Neuronal stem cell (in vitro differentiated cells): ENCODE results near the gene SLAIN1.
A peak's percentile ranks its signal among the peaks of the same experiment; 100 is the strongest.

Source experiments
- DNase-seq: peaks from one replicate; pipeline ENCODE4 v3.0.0-alpha.2; 2013; ENCODE audit warnings: low spot score
- H2AFZ ChIP-seq: one replicate; pipeline ENCODE4 v1.6.1; 2013; ENCODE audit warnings: mild to moderate bottlenecking, low read length, inconsistent platforms
- H2AK5ac ChIP-seq: 2 replicates; pipeline ENCODE4 v1.6.1; 2013; ENCODE audit warnings: low read depth, mild to moderate bottlenecking, inconsistent platforms, low read length, moderate library complexity, mixed read lengths
- H2BK120ac ChIP-seq: 2 replicates; pipeline ENCODE4 v1.6.1; 2013; ENCODE audit warnings: low read depth, mild to moderate bottlenecking, inconsistent platforms, low read length, moderate library complexity, mixed read lengths
- H2BK12ac ChIP-seq: one replicate; pipeline ENCODE4 v1.6.1; 2013; ENCODE audit warnings: low read length, inconsistent platforms
- H2BK15ac ChIP-seq: 2 replicates; pipeline ENCODE4 v1.6.1; 2013; ENCODE audit warnings: mild to moderate bottlenecking, low read length, inconsistent platforms, mixed read lengths
- H2BK5ac ChIP-seq: one replicate; pipeline ENCODE4 v1.6.1; 2013; ENCODE audit warnings: inconsistent platforms, mild to moderate bottlenecking, low read length, moderate library complexity
- H3K14ac ChIP-seq: one replicate; pipeline ENCODE4 v1.6.1; 2013; ENCODE audit warnings: low read length, inconsistent platforms
- H3K18ac ChIP-seq: 2 replicates; pipeline ENCODE4 v1.6.1; 2013; ENCODE audit warnings: low read length, inconsistent platforms
- H3K23ac ChIP-seq: 2 replicates; pipeline ENCODE4 v1.6.1; 2013; ENCODE audit warnings: low read depth, mild to moderate bottlenecking, mixed read lengths, low read length, inconsistent platforms; ENCODE audit not compliant: poor library complexity
- H3K27ac ChIP-seq: replicated peaks from 3 replicates; pipeline ENCODE4 v1.5.1; 2013; ENCODE audit warnings: low read length, inconsistent platforms
- H3K27me3 ChIP-seq, 3 experiments: 2 replicates each; pipeline ENCODE4 v1.6.1; 2013; ENCODE audit warnings: low read length in 3 of 3, mild to moderate bottlenecking in 2 of 3, inconsistent platforms in 1 of 3, low read depth in 1 of 3, mixed read lengths in 1 of 3, moderate library complexity in 1 of 3; ENCODE audit not compliant: control insufficient read depth in 3 of 3, insufficient read depth in 3 of 3
- H3K36me3 ChIP-seq, 2 donors: replicated peaks in 1 of 2; 2 replicates each; pipeline ENCODE4 v1.6.1; 2013; ENCODE audit warnings: low read length in 2 of 2; ENCODE audit not compliant: control insufficient read depth in 2 of 2, insufficient read depth in 2 of 2
- H3K4ac ChIP-seq: 2 replicates; pipeline ENCODE4 v1.6.1; 2013; ENCODE audit warnings: inconsistent platforms, mild to moderate bottlenecking, low read length, moderate library complexity
- H3K4me1 ChIP-seq, 2 donors: 1 replicate in 1 of 2; 2 replicates in 1 of 2; pipeline ENCODE4 v1.6.1; 2013; ENCODE audit warnings: low read length in 2 of 2, low read depth in 1 of 2; ENCODE audit not compliant: control insufficient read depth in 2 of 2, insufficient read depth in 1 of 2
- H3K4me2 ChIP-seq: one replicate; pipeline ENCODE4 v1.6.1; 2013; ENCODE audit warnings: mild to moderate bottlenecking, low read length, inconsistent platforms; ENCODE audit not compliant: insufficient read depth, poor library complexity, severe bottlenecking
- H3K4me3 ChIP-seq, 2 donors: 2 replicates each; pipeline ENCODE4 v1.5.1; 2013; ENCODE audit warnings: low read length in 2 of 2, mild to moderate bottlenecking in 2 of 2, inconsistent platforms in 1 of 2, moderate library complexity in 1 of 2
- H3K79me1 ChIP-seq: one replicate; pipeline ENCODE4 v1.6.1; 2013; ENCODE audit warnings: low read depth, mild to moderate bottlenecking, inconsistent platforms, low read length, moderate library complexity
- H3K9ac ChIP-seq: one replicate; pipeline ENCODE4 v1.6.1; 2013; ENCODE audit warnings: mild to moderate bottlenecking, low read depth, low read length, inconsistent platforms; ENCODE audit not compliant: poor library complexity
- H3K9me3 ChIP-seq, 2 donors: replicated peaks in 1 of 2; 2 replicates each; pipeline versions ENCODE3 to v1.6.1; 2013; ENCODE audit warnings: low read length in 2 of 2, mild to moderate bottlenecking in 2 of 2, inconsistent platforms in 1 of 2, low read depth in 1 of 2, mixed read lengths in 1 of 2, moderate library complexity in 1 of 2; ENCODE audit not compliant: control insufficient read depth in 2 of 2, insufficient read depth in 1 of 2
- H4K8ac ChIP-seq: one replicate; pipeline ENCODE4 v1.6.1; 2013; ENCODE audit warnings: low read depth, mild to moderate bottlenecking, inconsistent platforms, low read length, moderate library complexity
- H4K91ac ChIP-seq: one replicate; pipeline ENCODE4 v1.6.1; 2013; ENCODE audit warnings: low read length, low read depth, mild to moderate bottlenecking, inconsistent platforms; ENCODE audit not compliant: poor library complexity
- WGBS, 2 donors: extraction: QIAGEN DNeasy Blood & Tissue Kit; methylation state at CpG; one replicate each; pipeline ENCODE4 v1.1.7; 2013; ENCODE audit warnings: missing lambda C conversion rate in 2 of 2, mixed read lengths in 1 of 2; ENCODE audit not compliant: insufficient read length in 2 of 2, insufficient replicate concordance in 1 of 2; ENCODE audit errors: extremely low coverage in 2 of 2; 5-methylcytosine and 5-hydroxymethylcytosine counted together

Gene SLAIN1

GRCh38 chr13:77751513-77752456 lies 54.3 kb downstream of the SLAIN1 start:
- H3K23ac ChIP-seq, result no peak overlapping the region
- H3K79me1 ChIP-seq, result peaks cover 3% of the 10 kb centered on the region
- peak; percentile 42 for DNase-seq
- H4K8ac ChIP-seq, result no peak overlapping the region
- H2AFZ ChIP-seq, result no peak overlapping the region
- no peak overlapping the region for H2BK120ac ChIP-seq
- no peak overlapping the region for H3K14ac ChIP-seq
- peaks cover 5 to 15% of the 10 kb centered on the region in 2 donors for H3K4me1 ChIP-seq
- no peak overlapping the region for H2AK5ac ChIP-seq
- no peak overlapping the region for H2BK5ac ChIP-seq
- peaks cover 13 to 58% of the 10 kb centered on the region in 2 donors for H3K36me3 ChIP-seq
- no peak overlapping the region for H4K91ac ChIP-seq
- no peak overlapping the region for H3K4me3 ChIP-seq
- H3K4ac ChIP-seq, result no peak overlapping the region
- H2BK15ac ChIP-seq, result no peak overlapping the region
- H2BK12ac ChIP-seq, result no peak overlapping the region
- H3K27me3 ChIP-seq, result no peaks in the 10 kb centered on the region
- no CpG with 5 or more reads among the region's 5 CpGs for WGBS, 2 donors
- H3K18ac ChIP-seq, result no peak overlapping the region
- no peak overlapping the region for H3K9ac ChIP-seq
- peak overlapping the region; percentile 69 for H3K27ac ChIP-seq
- peaks cover 3 to 11% of the 10 kb centered on the region in 2 donors for H3K9me3 ChIP-seq
- H3K4me2 ChIP-seq, result no peak overlapping the region

DNA sequence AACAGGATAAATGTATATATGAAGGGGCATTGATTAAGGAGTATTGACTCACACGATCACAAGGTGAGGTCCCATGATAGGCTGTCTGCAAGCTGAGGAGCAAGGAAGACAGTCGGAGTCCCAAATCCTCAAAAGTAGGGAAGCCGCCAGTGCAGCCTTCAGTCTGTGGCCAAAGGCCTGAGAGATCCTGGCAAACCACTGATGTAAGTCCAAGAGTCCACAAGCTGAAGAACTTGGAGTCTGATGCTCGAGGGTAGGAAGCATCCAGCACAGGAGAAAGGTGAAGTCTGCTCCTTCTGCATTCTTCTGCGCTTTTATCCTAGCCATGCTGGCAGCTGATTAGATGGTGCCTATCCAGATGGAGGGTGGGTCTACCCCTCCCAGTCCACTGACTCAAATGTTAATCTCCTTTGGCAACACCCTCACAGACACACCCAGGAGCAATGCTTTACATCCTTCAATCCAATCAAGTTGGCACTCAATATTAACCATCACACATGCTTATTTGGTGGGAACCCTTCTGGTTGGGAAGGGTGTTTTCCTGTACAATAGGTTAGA lies 55.1 kb downstream of the SLAIN1 start:
- H3K27ac ChIP-seq, result no peak overlapping the region
- H3K14ac ChIP-seq, result no peak overlapping the region
- no peak overlapping the region for H2BK5ac ChIP-seq
- H3K4ac ChIP-seq, result no peak overlapping the region
- no peaks in the 10 kb centered on the region for H3K79me1 ChIP-seq
- H3K4me1 ChIP-seq, result peaks cover 5 to 15% of the 10 kb centered on the region in 2 donors
- H3K18ac ChIP-seq, result no peak overlapping the region
- H3K23ac ChIP-seq, result no peak overlapping the region
- no peak for DNase-seq
- H3K4me3 ChIP-seq, result no peak overlapping the region
- H2BK12ac ChIP-seq, result no peak overlapping the region
- H2BK120ac ChIP-seq, result no peak overlapping the region
- H2AK5ac ChIP-seq, result no peak overlapping the region
- H2AFZ ChIP-seq, result no peak overlapping the region
- H3K9me3 ChIP-seq, result peaks cover 0 to 9% of the 10 kb centered on the region in 2 donors
- H3K27me3 ChIP-seq, result no peaks in the 10 kb centered on the region
- no peak overlapping the region for H2BK15ac ChIP-seq
- peaks cover 8 to 58% of the 10 kb centered on the region in 2 donors for H3K36me3 ChIP-seq
- no peak overlapping the region for H4K91ac ChIP-seq
- no peak overlapping the region for H3K9ac ChIP-seq
- no CpG with 5 or more reads among the region's 5 CpGs for WGBS, 2 donors
- no peak overlapping the region for H3K4me2 ChIP-seq
- no peak overlapping the region for H4K8ac ChIP-seq

GRCh38 chr13:77760893-77761292 lies 63.4 kb downstream of the SLAIN1 start:
- Histone ChIP-seq H3K14ac (no peak overlapping the region), H2AFZ (no peak overlapping the region), H3K9me3 (peaks cover 0 to 17% of the 10 kb centered on the region in 2 donors), H2AK5ac (no peak overlapping the region), H4K8ac (no peak overlapping the region), H3K9ac (no peak overlapping the region), H2BK15ac (no peak overlapping the region), H3K23ac (no peak overlapping the region), H2BK120ac (no peak overlapping the region), H2BK5ac (no peak overlapping the region), H3K27ac (no peak overlapping the region), H3K36me3 (peaks cover 17 to 77% of the 10 kb centered on the region in 2 donors), H3K18ac (no peak overlapping the region), H3K4me3 (no peak overlapping the region), H3K79me1 (no peaks in the 10 kb centered on the region), H3K4me2 (no peak overlapping the region), H4K91ac (no peak overlapping the region), H3K4ac (no peak overlapping the region), H3K4me1 (no peaks in the 10 kb centered on the region), H3K27me3 (no peaks in the 10 kb centered on the region), H2BK12ac (no peak overlapping the region)
- DNase-seq, result no peak
- no CpG with 5 or more reads among the region's 8 CpGs for WGBS, 2 donors

GRCh38 chr13:77767413-77767812 lies 69.9 kb downstream of the SLAIN1 start:
- Histone ChIP-seq H3K23ac (no peak overlapping the region), H3K4me2 (no peak overlapping the region), H2AK5ac (no peak overlapping the region), H3K4me3 (no peak overlapping the region), H3K18ac (no peak overlapping the region), H2BK5ac (no peak overlapping the region), H4K91ac (no peak overlapping the region), H3K9ac (no peak overlapping the region), H3K4me1 (no peaks in the 10 kb centered on the region), H3K9me3 (peaks cover 0 to 9% of the 10 kb centered on the region in 2 donors), H3K14ac (no peak overlapping the region), H3K36me3 (peaks cover 6 to 36% of the 10 kb centered on the region in 2 donors), H2BK15ac (no peak overlapping the region), H2BK120ac (no peak overlapping the region), H2AFZ (no peak overlapping the region), H3K4ac (no peak overlapping the region), H3K27me3 (no peaks in the 10 kb centered on the region), H4K8ac (no peak overlapping the region), H2BK12ac (no peak overlapping the region), H3K79me1 (no peaks in the 10 kb centered on the region), H3K27ac (no peak overlapping the region)
- no CpG with 5 or more reads among the region's 5 CpGs for WGBS, 2 donors
- no peak for DNase-seq
